Fibroblast of pulmonary artery (primary cell): ENCODE data around the gene VSX2.

ENCODE experiments used
- DNase-seq: peaks from one replicate; pipeline ENCODE4 v3.0.0-alpha.2; 2010; ENCODE audit warnings: low read depth
- H3K4me3 ChIP-seq: replicated peaks from 2 replicates; pipeline ENCODE4 v1.5.1; 2011; ENCODE audit warnings: low read depth, mild to moderate bottlenecking, control low read depth, low read length, moderate library complexity
- TF ChIP-seq, protein P1 (sequence below): IDR thresholded peaks from 2 replicates; pipeline ENCODE4 v1.5.1; 2011; ENCODE audit warnings: mild to moderate bottlenecking, control low read depth, low read length, inconsistent platforms; ENCODE audit errors: missing control alignments

Gene VSX2

DNA sequence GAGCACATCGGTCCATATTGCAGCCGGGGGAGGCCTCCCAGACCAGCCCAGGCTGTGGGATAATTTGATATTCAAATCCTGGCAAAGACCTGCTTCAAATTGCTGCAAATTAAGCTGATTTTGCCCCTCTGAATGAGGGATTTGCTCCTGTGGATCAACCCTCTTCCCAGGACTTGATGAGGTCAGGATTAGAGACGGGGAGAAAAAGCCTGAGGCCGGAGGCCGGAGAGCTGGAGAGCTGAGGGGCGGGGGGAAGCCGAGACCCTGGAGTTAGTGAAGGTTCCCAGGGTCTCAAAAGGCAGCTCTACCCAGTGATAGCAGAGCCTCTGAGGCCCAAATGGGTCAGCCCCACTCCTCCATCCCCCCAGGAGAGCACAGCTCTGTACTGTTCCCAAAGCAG, 17.5 kb upstream of the VSX2 start:
- no peak overlapping the region for H3K4me3 ChIP-seq
- no peak for DNase-seq
- TF ChIP-seq, protein P1, sequence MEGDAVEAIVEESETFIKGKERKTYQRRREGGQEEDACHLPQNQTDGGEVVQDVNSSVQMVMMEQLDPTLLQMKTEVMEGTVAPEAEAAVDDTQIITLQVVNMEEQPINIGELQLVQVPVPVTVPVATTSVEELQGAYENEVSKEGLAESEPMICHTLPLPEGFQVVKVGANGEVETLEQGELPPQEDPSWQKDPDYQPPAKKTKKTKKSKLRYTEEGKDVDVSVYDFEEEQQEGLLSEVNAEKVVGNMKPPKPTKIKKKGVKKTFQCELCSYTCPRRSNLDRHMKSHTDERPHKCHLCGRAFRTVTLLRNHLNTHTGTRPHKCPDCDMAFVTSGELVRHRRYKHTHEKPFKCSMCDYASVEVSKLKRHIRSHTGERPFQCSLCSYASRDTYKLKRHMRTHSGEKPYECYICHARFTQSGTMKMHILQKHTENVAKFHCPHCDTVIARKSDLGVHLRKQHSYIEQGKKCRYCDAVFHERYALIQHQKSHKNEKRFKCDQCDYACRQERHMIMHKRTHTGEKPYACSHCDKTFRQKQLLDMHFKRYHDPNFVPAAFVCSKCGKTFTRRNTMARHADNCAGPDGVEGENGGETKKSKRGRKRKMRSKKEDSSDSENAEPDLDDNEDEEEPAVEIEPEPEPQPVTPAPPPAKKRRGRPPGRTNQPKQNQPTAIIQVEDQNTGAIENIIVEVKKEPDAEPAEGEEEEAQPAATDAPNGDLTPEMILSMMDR: no peak

DNA sequence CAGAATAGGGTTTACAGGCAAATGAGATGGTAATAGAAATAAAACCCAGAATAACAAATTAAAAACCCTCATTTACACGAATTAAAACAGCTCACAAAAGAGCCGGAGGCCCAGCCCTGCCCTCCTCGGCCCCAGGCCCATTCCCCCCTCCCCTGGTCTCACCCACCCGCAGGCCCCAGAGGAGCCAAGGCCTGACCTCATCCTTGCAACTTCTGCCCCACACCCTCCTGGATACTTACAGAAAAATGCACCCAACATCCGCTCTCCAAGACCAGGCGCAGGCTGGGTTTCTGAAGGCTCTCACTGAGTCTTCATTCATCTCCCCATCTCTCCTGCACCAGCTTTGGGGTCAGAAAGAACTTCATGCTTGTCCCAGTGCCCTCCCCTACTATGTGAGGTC, 16.2 kb upstream of the VSX2 start:
- DNase-seq: no peak
- TF ChIP-seq, protein P1: no peak

DNA sequence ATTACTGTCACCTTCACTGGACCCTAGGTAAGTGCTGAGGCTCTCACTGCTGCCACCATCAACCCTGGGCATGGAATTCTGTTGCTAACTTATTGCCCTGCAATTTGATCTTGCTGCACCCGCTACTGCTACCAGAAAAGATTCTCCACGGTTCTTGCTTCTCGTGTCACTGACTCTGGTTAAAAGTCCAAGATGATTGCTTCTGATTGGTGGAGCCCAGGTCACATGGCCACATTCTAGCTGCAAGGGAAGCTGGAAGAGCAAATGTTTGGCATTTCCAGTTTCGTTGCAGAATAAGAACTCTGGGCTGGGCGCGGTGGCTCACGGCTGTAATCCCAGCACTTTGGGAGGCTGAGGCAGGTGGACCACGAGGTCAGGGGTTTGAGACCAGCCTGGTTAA, 7.5 kb upstream of the VSX2 start:
- TF ChIP-seq, protein P1: no peak
- H3K4me3 ChIP-seq: no peak overlapping the region
- DNase-seq: no peak

More for the DNA sequence above, 16.2 kb upstream of the VSX2 start:
- no peak overlapping the region for H3K4me3 ChIP-seq

DNA sequence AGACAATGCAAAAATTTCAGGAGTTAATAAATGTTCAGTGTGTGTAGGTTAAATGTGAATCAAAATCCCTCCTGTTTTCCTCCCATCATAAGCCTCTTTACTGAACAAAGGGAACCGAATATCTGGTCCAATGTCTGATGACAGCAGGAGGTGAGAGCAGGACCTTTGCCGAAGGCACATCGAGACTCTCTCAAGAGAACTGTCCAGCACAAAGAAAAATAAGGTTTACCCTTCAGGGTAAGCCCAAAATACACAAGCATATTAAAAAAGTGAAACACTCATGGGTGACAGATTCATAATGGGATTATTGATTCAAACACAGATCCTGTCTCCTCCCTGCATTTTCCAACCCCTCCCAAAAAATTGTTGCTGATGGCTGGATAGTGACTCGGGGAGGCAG, 4.2 kb upstream of the VSX2 start:
- TF ChIP-seq, protein P1: no peak
- no peak overlapping the region for H3K4me3 ChIP-seq
- DNase-seq: no peak

DNA sequence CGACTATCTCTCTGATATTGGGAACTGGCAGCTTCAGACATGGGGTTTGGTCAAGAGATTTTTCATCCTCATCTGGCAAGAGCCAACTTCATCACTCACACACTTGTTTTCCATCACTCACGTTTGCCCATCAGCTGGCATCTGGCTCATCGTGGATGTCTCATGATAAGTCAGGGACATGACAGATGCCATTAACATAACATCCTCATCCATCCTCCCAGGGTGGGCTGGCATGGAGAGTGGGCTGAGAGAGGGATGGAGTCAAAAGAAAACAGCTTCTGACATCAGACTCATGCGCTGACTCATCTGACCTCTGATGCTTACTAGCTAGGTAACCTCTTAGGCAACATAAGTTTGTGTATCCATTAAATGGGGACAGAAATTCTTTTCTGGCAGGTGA, 1.8 kb upstream of the VSX2 start:
- no peak for DNase-seq
- TF ChIP-seq, protein P1: no peak
- no peak overlapping the region for H3K4me3 ChIP-seq

DNA sequence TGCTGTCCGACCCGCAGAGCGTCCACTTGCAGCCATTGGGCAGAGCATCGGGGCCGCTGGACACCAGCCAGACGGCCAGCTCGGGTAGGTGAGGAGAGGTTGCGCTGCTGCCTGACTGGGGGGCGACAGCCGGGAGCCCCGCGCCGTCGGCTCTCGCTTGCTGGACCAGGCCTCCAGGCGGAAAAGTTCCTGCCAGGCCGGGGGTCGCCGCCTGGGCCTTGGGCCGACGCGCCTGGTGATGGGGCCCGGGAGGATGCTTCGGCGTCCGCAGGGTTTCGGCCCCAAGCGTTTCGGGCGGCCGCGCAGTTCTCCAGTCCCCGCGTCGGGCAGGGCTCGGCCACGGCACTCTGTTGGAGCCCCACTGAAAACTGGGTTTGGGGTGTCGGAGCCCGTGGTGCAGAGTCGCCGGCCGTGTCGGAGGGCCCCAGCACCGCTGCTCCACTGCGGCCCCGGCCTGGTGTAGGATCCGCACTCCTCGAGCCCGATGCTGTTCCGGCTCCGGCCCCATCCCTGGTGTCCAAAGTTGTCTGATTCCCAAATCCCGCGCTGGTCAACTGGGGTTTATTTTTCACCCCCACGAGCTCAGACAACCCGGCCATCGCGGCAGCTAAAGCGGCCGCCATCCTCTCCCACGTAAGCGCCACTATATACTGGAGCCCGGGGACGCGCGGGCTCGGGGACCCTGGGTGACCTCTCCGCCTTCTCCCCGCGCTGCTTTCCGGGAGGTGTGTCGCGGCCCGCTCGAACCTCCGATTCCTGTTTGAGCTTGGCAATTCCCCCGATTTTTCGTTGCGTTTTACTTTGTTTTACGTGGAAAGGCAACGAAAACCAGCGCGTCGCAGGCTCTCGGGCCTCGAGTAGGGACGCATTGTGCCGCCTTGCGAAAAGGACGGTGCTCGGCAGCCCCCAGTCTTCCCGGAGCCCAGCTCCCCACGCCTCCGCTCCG, 872 bp downstream of the VSX2 start:
- DNase-seq: no peak
- TF ChIP-seq, protein P1: no peak
- H3K4me3 ChIP-seq: no peak overlapping the region
